ENCODE data around the gene ATF3.

GRCh38 chr1:212607206-212607912 lies 1.2 kb upstream of the ATF3 start:
- TF ChIP-seq CTCF (conservative IDR thresholded peaks at IDR 0.05; ENCODE audit: low read depth, low read length) (no peak), RCOR1 (IDR thresholded peaks at IDR 0.05; ENCODE audit: insufficient replicate concordance, low read length) (no peak), POLR2A (IDR thresholded peaks at IDR 0.05; ENCODE audit: low read depth, low read length) (no peak)
